ENCODE measurements around the gene CNTD1.
"Not testable (repeated sequence)": the region's sequence is repeated elsewhere in the genome, so short reads cannot be mapped to it uniquely, and the experiment has no call there.

The CNTD1 gene

DNA sequence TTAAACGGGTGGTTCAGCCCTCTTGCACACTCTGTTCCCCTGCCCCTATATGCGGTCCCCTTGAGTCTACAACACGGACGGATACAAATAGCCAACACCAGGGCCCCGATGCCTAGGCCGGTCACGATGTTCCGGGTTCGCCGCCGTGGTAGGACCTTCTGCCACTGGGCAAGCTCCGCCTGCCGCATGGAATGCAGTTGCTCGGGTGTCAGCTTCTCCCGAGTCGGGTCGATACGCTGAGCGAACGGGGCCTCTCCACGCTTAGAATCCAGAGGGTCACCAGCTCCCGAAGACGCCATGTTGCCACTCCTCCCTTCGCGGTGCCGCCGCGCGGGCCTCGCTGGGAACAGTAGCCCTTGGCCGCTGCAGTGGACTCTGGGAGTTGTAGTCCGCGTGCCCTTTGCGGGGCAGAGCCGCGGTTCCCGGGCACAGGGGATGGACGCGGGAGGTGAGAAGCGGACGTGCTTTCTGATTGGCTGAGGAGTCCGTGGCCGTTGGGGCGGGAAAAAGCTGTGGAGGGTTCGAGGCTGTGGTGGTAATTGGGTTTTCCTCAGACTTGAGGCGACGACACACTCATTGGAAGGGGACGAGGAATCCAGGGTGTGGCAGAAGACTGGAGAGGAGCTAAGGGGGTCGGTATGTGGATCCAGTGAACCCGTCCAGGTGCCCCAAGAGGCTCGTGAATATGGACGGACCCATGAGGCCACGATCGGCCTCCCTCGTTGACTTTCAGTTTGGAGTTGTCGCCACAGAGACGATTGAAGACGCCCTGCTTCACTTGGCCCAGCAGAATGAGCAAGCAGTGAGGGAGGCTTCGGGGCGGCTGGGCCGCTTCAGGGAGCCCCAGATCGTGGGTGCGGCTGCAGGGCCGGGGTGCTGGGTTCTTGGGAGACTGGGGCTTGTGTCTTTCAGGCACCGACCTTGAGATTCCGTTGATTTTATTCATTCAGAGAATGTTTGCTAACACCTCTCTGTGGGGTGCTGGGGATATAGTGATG is at the start of gene CNTD1, which contains the start of gene COA3:
TSS of gene CNTD1 (plus strand) at position 479 of the 998 bp plus-strand sequence. CDS start at position 686, 207 bp downstream.
TSS of gene COA3 (minus strand) at position 322 of the 998 bp plus-strand sequence. CDS start at position 299, 23 bp downstream.
- Mint-ChIP-seq H3K27me3 (ENCODE audit: low read depth) (peaks cover 16% of the 10 kb centered on the region), H3K9me3 (no peaks in the 10 kb centered on the region), H3K4me3 (peak within 1 kb of the TSS; percentile 91), H3K36me3 (ENCODE audit: low read depth) (peaks cover 5% of the 10 kb centered on the region), H3K4me1 (ENCODE audit: low read depth) (peaks cover 17% of the 10 kb centered on the region), H3K27ac (peak within 1 kb of the TSS; percentile 73)

GRCh38 chr17:42748908-42749798 is 49.5 kb upstream of the CNTD1 start:
- H3K9me3 Mint-ChIP-seq, result no peaks in the 10 kb centered on the region
- H3K27me3 Mint-ChIP-seq (ENCODE audit: low read depth), result peaks cover 62% of the 10 kb centered on the region
- H3K4me1 Mint-ChIP-seq (ENCODE audit: low read depth), result peaks cover 8% of the 10 kb centered on the region
- H3K36me3 Mint-ChIP-seq (ENCODE audit: low read depth), result peaks cover 4% of the 10 kb centered on the region
- no peak overlapping the region for H3K27ac Mint-ChIP-seq
- H3K4me3 Mint-ChIP-seq, result no peak overlapping the region

DNA sequence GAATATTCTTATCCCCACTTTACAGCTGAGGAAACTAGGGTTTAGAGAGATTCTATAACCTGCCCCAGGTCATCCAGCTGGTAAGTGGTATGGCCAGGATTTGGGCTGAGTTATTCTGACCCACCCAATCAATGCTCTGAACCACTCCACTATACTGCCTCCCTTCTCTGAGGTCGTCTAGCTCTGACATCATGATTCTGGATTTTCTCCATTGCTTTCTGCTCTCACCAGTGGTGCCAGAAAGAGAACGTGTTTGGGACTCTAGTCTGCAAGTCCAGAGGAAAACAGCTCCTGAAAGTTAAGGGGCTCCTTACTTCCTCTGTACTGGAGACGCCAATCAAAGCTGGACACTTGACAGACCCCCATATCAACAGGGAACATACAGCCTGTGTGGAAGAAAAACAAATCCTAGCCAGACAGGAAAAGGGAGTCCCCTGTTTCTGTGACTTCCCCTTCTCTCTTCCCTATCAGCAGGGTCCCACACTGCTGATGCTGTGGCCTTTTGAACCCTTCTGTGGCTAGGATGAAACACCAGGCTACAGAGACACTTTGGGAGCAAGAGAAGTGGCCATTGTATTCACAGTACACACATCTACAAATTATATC is 47.8 kb upstream of the CNTD1 start:
- Mint-ChIP-seq H3K4me3 (no peak overlapping the region), H3K9me3 (no peaks in the 10 kb centered on the region)

GRCh38 chr17:42751628-42752027 is 47.0 kb upstream of the CNTD1 start:
- Mint-ChIP-seq H3K36me3 (ENCODE audit: low read depth) (no peaks in the 10 kb centered on the region), H3K27ac (no peak overlapping the region), H3K4me3 (no peak overlapping the region), H3K9me3 (no peaks in the 10 kb centered on the region), H3K4me1 (ENCODE audit: low read depth) (no peaks in the 10 kb centered on the region), H3K27me3 (ENCODE audit: low read depth) (peaks cover 64% of the 10 kb centered on the region)

More for the DNA sequence above, 47.8 kb upstream of the CNTD1 start:
- Mint-ChIP-seq H3K27me3 (ENCODE audit: low read depth) (peaks cover 66% of the 10 kb centered on the region), H3K4me1 (ENCODE audit: low read depth) (no peaks in the 10 kb centered on the region), H3K36me3 (ENCODE audit: low read depth) (no peaks in the 10 kb centered on the region), H3K27ac (no peak overlapping the region)

DNA sequence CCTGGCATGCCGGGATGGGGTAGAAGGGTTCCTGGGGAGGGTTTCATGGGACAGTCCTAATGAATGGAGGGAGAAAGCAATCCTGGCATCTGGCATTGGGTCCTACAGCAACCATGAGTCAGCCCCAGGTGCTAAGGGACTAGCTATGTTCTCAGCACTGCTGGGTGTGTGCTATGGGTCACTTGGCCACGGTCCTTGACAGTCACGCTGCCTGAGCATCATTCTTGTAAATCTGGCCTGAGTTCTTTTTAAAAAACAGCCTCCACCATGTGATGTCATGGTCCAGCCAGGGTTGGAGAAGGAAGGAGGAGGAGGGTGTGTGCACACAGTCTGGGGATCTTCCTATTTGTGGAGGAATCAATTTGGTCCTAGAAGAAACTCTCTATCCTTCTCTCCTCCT is 43.9 kb upstream of the CNTD1 start:
- Mint-ChIP-seq H3K9me3 (no peaks in the 10 kb centered on the region), H3K36me3 (ENCODE audit: low read depth) (no peaks in the 10 kb centered on the region), H3K4me1 (ENCODE audit: low read depth) (no peaks in the 10 kb centered on the region), H3K4me3 (no peak overlapping the region), H3K27me3 (ENCODE audit: low read depth) (peaks cover 63% of the 10 kb centered on the region), H3K27ac (no peak overlapping the region)

DNA sequence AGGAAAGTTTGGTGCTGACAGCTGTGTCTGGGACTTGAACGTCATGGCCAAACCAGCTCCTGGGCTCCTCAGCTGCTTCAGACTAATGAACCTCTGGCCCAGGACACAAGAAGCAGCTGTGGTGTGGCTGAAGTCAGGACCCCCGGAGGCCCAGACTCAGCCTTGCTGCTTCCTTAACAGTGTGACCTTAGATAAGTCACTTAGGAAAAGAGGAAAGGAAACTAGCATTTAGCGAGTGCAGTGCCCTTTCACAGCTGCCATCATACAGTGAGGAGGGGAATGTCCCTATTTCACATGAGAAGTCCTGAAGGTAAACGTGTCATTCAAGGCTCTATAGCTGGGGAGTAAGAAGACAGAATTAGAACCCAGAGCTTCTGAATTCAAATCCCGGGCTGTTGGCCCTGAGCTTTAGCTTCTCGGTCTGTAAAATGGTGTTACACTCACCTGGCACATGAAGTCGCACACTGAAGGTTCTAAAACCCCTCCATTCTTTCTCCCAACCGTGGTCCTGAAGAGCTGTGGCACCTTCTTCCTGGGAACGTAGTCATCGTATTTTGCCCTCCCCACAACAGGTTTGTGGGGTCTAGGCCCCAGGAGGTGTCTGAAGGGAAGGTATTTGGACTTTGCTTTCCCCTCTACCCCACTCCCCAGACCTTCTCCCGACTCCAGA is 38.5 kb upstream of the CNTD1 start:
- Mint-ChIP-seq H3K27me3 (ENCODE audit: low read depth) (peaks cover 66% of the 10 kb centered on the region), H3K4me3 (peak overlapping the region; percentile 31), H3K27ac (no peak overlapping the region), H3K36me3 (ENCODE audit: low read depth) (no peaks in the 10 kb centered on the region), H3K9me3 (no peaks in the 10 kb centered on the region), H3K4me1 (ENCODE audit: low read depth) (peaks cover 3% of the 10 kb centered on the region)

DNA sequence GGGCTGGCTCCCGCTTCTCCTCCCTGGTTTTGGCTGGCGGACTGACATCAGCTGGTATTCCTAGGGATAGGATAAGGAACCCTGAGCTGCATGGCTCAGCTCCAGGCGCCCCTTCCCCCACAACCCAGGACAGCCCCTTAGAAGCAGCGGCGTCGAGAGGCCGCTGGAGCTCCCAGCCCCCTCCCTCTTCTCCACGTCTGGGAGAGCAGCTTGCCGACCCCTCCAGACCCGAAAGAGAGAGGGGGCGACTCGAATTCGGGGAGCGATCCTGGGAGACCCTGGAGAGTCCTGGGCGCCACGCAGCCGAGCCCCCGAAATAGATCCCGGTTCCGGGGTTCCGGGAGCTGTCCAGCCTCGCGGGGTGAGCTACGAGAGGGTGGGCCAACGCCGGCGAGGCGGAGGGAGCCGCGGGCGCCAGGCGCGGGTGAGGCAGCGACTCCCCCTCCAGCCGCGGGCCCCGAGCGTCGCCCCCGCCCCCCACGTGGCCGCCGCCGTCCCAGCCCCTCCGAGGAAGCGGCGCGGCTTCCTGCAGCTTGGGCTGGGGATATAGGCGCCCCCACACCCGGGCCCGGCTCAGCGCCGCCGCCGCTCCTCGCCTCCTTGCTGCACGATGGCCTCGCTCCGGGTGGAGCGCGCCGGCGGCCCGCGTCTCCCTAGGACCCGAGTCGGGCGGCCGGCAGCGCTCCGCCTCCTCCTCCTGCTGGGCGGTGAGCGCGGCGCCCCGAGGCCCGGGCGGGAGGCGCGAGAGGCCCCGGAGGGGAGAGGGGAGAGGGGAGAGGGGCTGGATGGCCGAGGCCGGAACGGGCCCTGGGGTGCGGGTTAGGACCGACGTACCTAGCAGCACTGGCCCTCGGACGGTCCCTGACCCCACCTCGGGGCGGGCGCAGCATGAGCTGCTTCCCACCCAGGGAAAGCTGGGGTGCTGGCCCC is 37.7 kb upstream of the CNTD1 start, which contains the start of gene RAMP2:
TSS of gene RAMP2 (plus strand) at position 576 of the 930 bp plus-strand sequence. CDS start at position 611, 35 bp downstream.
- no peaks in the 10 kb centered on the region for H3K9me3 Mint-ChIP-seq
- H3K27me3 Mint-ChIP-seq (ENCODE audit: low read depth), result peaks cover 67% of the 10 kb centered on the region
- H3K4me3 Mint-ChIP-seq, result peak within 1 kb of the TSS; percentile 31
- H3K36me3 Mint-ChIP-seq (ENCODE audit: low read depth), result no peaks in the 10 kb centered on the region
- H3K4me1 Mint-ChIP-seq (ENCODE audit: low read depth), result peaks cover 3% of the 10 kb centered on the region
- H3K27ac Mint-ChIP-seq, result no peak within 1 kb of the TSS

- Mint-ChIP-seq H3K4me3 (no peak overlapping the region), H3K27me3 (ENCODE audit: low read depth) (peaks cover 63% of the 10 kb centered on the region), H3K27ac (no peak overlapping the region), H3K4me1 (ENCODE audit: low read depth) (peaks cover 3% of the 10 kb centered on the region), H3K36me3 (ENCODE audit: low read depth) (no peaks in the 10 kb centered on the region), H3K9me3 (no peaks in the 10 kb centered on the region)
Measured at GRCh38 chr17:42761638-42762037, 37.0 kb upstream of the CNTD1 start.

DNA sequence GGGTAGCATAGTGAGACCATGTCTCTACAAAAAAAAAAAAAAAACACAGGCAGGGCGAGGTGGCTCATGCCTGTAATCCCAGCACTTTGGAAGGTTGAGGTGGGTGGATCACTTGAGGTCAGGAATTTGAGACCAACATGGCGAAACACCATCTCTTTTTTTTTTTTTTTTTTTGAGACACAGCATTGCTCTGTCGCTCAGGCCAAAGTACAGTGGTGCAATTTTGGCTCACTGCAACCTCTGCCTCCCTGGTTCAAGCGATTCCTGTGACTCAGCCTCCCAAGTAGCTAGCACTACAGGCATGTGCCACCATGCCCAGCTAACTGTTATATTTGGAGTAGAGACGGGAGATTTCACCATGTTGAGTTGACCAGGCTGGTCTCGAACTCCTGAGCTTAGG is 32.5 kb upstream of the CNTD1 start:
- H3K27ac Mint-ChIP-seq, result no peak overlapping the region
- H3K4me1 Mint-ChIP-seq (ENCODE audit: low read depth), result peaks cover 3% of the 10 kb centered on the region
- H3K36me3 Mint-ChIP-seq (ENCODE audit: low read depth), result no peaks in the 10 kb centered on the region
- H3K4me3 Mint-ChIP-seq, result no peak overlapping the region
- no peaks in the 10 kb centered on the region for H3K9me3 Mint-ChIP-seq
- peaks cover 40% of the 10 kb centered on the region for H3K27me3 Mint-ChIP-seq (ENCODE audit: low read depth)

DNA sequence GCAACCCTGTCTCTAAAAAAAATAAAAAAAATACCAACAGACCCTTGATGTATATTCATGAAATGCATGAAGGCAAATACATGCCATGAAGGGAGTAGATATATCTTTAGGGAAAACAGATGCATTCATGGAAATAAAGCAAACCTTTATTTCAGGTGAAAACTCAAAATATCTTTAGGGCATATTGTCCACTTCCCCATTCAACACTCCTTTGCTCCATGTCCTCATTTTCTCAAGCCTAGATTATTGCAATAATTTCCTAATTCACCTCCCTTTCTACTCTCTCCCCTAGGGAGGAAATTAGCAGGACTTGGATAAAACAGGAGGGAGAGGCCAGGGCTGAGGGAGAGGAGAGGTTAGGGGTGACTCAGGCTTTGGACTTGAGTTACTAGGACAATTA is 31.1 kb upstream of the CNTD1 start:
- H3K27ac Mint-ChIP-seq, result no peak overlapping the region
- H3K36me3 Mint-ChIP-seq (ENCODE audit: low read depth), result no peaks in the 10 kb centered on the region
- peaks cover 9% of the 10 kb centered on the region for H3K4me1 Mint-ChIP-seq (ENCODE audit: low read depth)
- no peaks in the 10 kb centered on the region for H3K9me3 Mint-ChIP-seq
- peaks cover 30% of the 10 kb centered on the region for H3K27me3 Mint-ChIP-seq (ENCODE audit: low read depth)
- no peak overlapping the region for H3K4me3 Mint-ChIP-seq

GRCh38 chr17:42768006-42768405 is 30.7 kb upstream of the CNTD1 start:
- Mint-ChIP-seq H3K4me1 (ENCODE audit: low read depth) (peaks cover 11% of the 10 kb centered on the region), H3K27me3 (ENCODE audit: low read depth) (peaks cover 25% of the 10 kb centered on the region)
- H3K4me3 Mint-ChIP-seq; H3K36me3 Mint-ChIP-seq (ENCODE audit: low read depth); H3K9me3 Mint-ChIP-seq; H3K27ac Mint-ChIP-seq: not testable (repeated sequence)

DNA sequence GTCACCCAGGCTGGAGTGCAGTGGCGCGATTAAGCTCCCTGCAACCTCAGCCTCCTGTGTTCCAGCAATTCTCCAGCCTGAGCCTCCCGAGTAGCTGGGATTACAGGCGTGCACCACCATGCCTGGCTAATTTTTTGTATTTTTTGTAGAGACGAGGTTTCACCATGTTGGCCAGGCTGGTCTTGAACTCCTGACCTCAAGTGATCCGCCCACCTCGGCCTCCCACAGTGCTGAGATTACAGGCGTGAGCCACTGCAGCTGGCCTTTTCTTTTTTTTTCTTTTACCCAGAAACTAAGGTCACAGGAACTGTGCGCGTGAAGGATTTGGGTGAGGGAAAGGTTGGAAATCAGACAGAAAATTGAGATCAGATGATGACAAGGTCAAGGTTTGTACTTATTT is 28.7 kb upstream of the CNTD1 start:
- not testable (repeated sequence) for H3K9me3 Mint-ChIP-seq; H3K36me3 Mint-ChIP-seq (ENCODE audit: low read depth); H3K4me3 Mint-ChIP-seq; H3K27ac Mint-ChIP-seq
- H3K4me1 Mint-ChIP-seq (ENCODE audit: low read depth), result peaks cover 23% of the 10 kb centered on the region
- peaks cover 17% of the 10 kb centered on the region for H3K27me3 Mint-ChIP-seq (ENCODE audit: low read depth)

DNA sequence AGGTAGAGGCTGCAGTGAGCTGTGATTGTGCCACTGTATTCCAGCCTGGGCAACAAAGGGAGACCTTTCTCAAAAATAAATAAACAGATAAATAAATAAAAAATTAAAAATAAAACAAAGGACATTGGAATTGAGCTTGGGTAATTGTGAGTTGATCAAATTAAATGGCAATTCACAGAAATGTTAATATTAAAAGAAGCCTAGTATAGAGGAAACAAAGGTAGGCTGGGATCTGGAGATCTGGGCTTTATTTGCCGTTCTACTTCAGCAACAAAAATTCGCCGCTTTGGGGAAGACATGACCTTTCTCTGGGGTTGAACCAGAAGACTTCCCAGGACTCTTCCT is 25.7 kb upstream of the CNTD1 start:
- peaks cover 5% of the 10 kb centered on the region for H3K27me3 Mint-ChIP-seq (ENCODE audit: low read depth)
- peak overlapping the region; percentile 97 for H3K27ac Mint-ChIP-seq
- no peaks in the 10 kb centered on the region for H3K9me3 Mint-ChIP-seq
- H3K4me3 Mint-ChIP-seq, result peak overlapping the region; percentile 99
- peaks cover 22% of the 10 kb centered on the region for H3K36me3 Mint-ChIP-seq (ENCODE audit: low read depth)
- H3K4me1 Mint-ChIP-seq (ENCODE audit: low read depth), result peaks cover 26% of the 10 kb centered on the region
